Mesothelial cell of epicardium (in vitro differentiated cells): ENCODE measurements around the gene PLEKHG7. TPM values are rescaled to one million over a fixed set of nuclear protein-coding genes. Genes with fewer than 3 reads are reported as not detected.

Experiments
- DNase-seq, 2 experiments: peaks; one replicate each; pipeline ENCODE4 v3.0.0; 2021; ENCODE audit warnings: low spot score in 2 of 2; ENCODE audit not compliant: unreplicated experiment in 2 of 2
- H3K27ac Mint-ChIP-seq: 2 replicates; pipeline ENCODE4 v1.8.0; 2021; ENCODE audit warnings: mixed read lengths
- H3K27me3 Mint-ChIP-seq: 2 replicates; pipeline ENCODE4 v1.8.0; 2021; ENCODE audit warnings: low read depth, mixed read lengths
- H3K36me3 Mint-ChIP-seq: 2 replicates; pipeline ENCODE4 v1.8.0; 2021; ENCODE audit warnings: mixed read lengths
- H3K4me1 Mint-ChIP-seq: 2 replicates; pipeline ENCODE4 v1.8.0; 2021; ENCODE audit warnings: mixed read lengths
- H3K4me3 Mint-ChIP-seq: 2 replicates; pipeline ENCODE4 v1.8.0; 2021; ENCODE audit warnings: mild to moderate bottlenecking, moderate library complexity, mixed read lengths
- H3K9me3 Mint-ChIP-seq: 2 replicates; pipeline ENCODE4 v1.8.0; 2021; ENCODE audit warnings: mixed read lengths
- CTCF ChIP-seq: fragments of 200-600 bp; sonication (generic); IDR thresholded peaks from one replicate; pipeline ENCODE4 v1.5.0; 2021; ENCODE audit warnings: antibody characterized with exemption; ENCODE audit not compliant: unreplicated experiment
- total RNA-seq: library from RNA; stranded (reverse); gene quantifications from 3 replicates; pipeline ENCODE4 v1.2.1, GENCODE V29; 2021

Gene PLEKHG7
- total RNA-seq, 1 donor from 2014 or later = not detected

- Mint-ChIP-seq H3K4me1 (peaks cover 10% of the 10 kb centered on the region), H3K27me3 (peaks cover 2% of the 10 kb centered on the region), H3K4me3 (no peak overlapping the region), H3K27ac (no peak overlapping the region), H3K9me3 (peaks cover 14% of the 10 kb centered on the region), H3K36me3 (no peaks in the 10 kb centered on the region)
- TF ChIP-seq CTCF = no peak
- DNase-seq = no peak
Observed at GRCh38 chr12:92722897-92723296, 20.1 kb downstream of the PLEKHG7 start.

- peaks cover 4% of the 10 kb centered on the region for H3K4me1 Mint-ChIP-seq
- H3K9me3 Mint-ChIP-seq = peaks cover 14% of the 10 kb centered on the region
- H3K4me3 Mint-ChIP-seq = no peak overlapping the region
- TF ChIP-seq CTCF = no peak
- no peak overlapping the region for H3K27ac Mint-ChIP-seq
- H3K36me3 Mint-ChIP-seq = no peaks in the 10 kb centered on the region
- peaks cover 2% of the 10 kb centered on the region for H3K27me3 Mint-ChIP-seq
- no peak for DNase-seq
Observed at GRCh38 chr12:92726850-92727249, 24.1 kb downstream of the PLEKHG7 start.

DNA sequence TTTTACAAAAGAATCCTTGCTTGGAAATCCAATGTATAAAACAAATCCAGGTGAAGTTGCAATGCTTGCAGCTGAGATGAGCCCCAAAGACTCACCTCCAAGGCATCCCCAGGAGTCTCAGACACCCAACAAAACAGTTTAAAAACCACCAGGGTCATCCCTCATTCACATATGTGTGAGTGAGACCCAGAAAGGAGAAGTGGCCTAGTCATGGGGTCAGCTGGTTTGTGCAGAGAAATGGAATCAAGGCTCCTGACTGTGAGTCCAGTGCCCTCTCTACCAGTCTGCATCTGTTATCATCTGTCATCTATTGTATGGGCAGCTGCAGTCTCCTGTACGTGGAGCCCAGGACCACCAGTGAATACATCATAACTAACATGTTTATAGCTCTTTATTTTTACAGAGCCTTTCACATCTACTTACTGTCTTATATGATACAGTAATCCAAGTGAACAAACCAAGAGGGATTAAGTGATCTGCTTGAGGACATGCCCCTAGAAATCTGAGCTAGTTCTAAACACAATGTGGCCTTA is 27.1 kb downstream of the PLEKHG7 start:
- Mint-ChIP-seq H3K27me3 (peaks cover 4% of the 10 kb centered on the region), H3K9me3 (peaks cover 6% of the 10 kb centered on the region), H3K36me3 (no peaks in the 10 kb centered on the region), H3K27ac (no peak overlapping the region), H3K4me3 (no peak overlapping the region), H3K4me1 (no peaks in the 10 kb centered on the region)
- DNase-seq = no peak
- no peak for TF ChIP-seq CTCF

DNA sequence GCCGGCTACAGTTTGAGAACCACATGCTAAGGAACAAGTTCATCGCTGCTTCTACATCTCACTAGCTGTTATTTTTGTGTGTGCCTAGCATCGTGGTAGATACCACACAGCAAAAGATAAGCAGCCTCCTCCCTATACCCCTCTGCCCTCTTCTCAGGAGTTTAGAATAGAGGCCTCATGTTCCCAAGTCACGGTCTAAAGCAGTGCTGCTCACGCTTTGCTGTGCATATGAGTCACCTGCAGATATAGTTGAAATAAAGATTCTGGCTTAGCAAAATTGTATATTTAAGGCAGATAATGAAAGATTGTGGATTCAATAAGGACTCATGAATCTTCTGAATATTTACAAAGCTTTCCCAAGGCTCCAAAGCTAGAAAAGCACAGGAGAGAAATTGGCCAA is 28.0 kb downstream of the PLEKHG7 start:
- Mint-ChIP-seq H3K4me3 (no peak overlapping the region), H3K9me3 (no peaks in the 10 kb centered on the region), H3K36me3 (no peaks in the 10 kb centered on the region), H3K4me1 (peaks cover 3% of the 10 kb centered on the region), H3K27ac (no peak overlapping the region), H3K27me3 (peaks cover 4% of the 10 kb centered on the region)
- DNase-seq = no peak
- no peak for TF ChIP-seq CTCF

DNA sequence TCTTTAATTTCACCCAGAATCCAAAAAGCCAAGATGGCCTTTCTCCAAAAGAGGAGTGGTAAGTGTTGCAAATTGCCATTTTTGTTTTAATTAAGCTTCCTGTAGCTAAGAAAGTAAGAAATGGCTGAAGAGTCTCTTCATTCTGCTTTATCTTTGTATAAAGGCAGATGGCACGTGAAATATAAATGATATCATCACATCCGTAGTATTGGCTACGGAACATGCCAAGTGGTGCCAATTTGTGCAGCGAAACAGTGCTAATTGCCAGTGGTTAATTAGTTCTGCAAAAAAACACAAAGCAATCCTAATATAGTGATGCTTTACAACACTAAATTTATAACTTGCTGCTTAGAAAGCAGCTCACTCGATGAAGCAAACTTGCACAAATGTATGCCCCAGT is 29.4 kb downstream of the PLEKHG7 start:
- no peaks in the 10 kb centered on the region for H3K36me3 Mint-ChIP-seq
- DNase-seq = no peak
- H3K9me3 Mint-ChIP-seq = no peaks in the 10 kb centered on the region
- peaks cover 3% of the 10 kb centered on the region for H3K27me3 Mint-ChIP-seq
- H3K4me3 Mint-ChIP-seq = no peak overlapping the region
- TF ChIP-seq CTCF = no peak
- H3K27ac Mint-ChIP-seq = no peak overlapping the region
- peaks cover 3% of the 10 kb centered on the region for H3K4me1 Mint-ChIP-seq

DNA sequence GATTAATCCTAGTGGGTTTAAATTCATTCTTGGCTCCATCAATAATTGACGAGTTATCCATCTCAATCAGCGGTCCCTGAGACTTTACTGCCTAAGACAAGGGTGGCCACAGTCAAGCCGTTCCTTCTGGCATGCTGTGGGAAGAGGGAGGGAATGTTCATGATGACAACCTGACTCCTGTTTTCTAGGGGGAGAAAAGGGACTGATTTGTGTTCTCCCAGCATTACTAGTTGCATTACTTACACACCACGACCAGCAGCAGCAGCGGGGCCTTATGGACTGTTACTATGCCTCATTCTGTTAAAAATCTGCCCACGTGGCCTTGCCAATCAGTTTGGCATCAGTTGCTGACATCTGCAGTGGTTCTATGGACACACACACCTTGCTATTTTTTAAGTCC is 29.9 kb downstream of the PLEKHG7 start:
- Mint-ChIP-seq H3K4me1 (peaks cover 3% of the 10 kb centered on the region), H3K27ac (no peak overlapping the region), H3K36me3 (no peaks in the 10 kb centered on the region), H3K9me3 (no peaks in the 10 kb centered on the region), H3K27me3 (peaks cover 3% of the 10 kb centered on the region), H3K4me3 (no peak overlapping the region)
- no peak for DNase-seq
- TF ChIP-seq CTCF = no peak
